Gastroesophageal sphincter (tissue), 4 donors: Measurements from ENCODE around the gene TGFA. TPM values are rescaled to one million over a fixed set of nuclear protein-coding genes. Genes with fewer than 3 reads are reported as not detected.

Source experiments
- ATAC-seq: fragments of 150-250 bp; one replicate; pipeline ENCODE4 v1.9.1; 2016; ENCODE audit warnings: mild to moderate bottlenecking, moderate library complexity
- H3K27ac ChIP-seq, 4 donors: fragments of 200-600 bp; sonication (generic) in 3 of 4; 1 replicate in 3 of 4; 2 replicates in 1 of 4; pipeline ENCODE4 v1.5.1; 2016 to 2019
- H3K27me3 ChIP-seq: fragments of 200-600 bp; sonication (generic); one replicate; pipeline ENCODE4 v1.5.1; 2019
- H3K36me3 ChIP-seq, 2 donors: fragments of 200-600 bp; sonication (generic); one replicate each; pipeline ENCODE4 v1.5.1; 2019; ENCODE audit warnings: control low read depth in 1 of 2
- H3K4me1 ChIP-seq, 3 donors: fragments of 200-600 bp; sonication (generic); 1 replicate in 2 of 3; 2 replicates in 1 of 3; pipeline ENCODE4 v1.5.1; 2016 to 2019; ENCODE audit warnings: control low read depth in 2 of 3
- H3K4me3 ChIP-seq, 2 donors: fragments of 200-600 bp; sonication (generic); one replicate each; pipeline ENCODE4 v1.5.1; 2019; ENCODE audit warnings: mild to moderate bottlenecking in 1 of 2, moderate library complexity in 1 of 2
- H3K9me3 ChIP-seq, 3 donors: fragments of 200-600 bp; sonication (generic); one replicate each; pipeline ENCODE4 v1.5.1; 2017 to 2019; ENCODE audit warnings: control low read depth in 2 of 3
- EP300 ChIP-seq: sonication (generic); formaldehyde crosslinking; IDR thresholded peaks from one replicate; pipeline ENCODE4 v1.6.1; 2017; ENCODE audit warnings: antibody characterized with exemption, mild to moderate bottlenecking
- POLR2A ChIP-seq, 2 donors: fragments of 450-650 bp; IDR thresholded peaks; one replicate each; pipeline ENCODE4 v1.6.1; 2017; ENCODE audit warnings: antibody characterized with exemption in 2 of 2, mild to moderate bottlenecking in 2 of 2, moderate library complexity in 1 of 2
- POLR2AphosphoS5 ChIP-seq: sonication (generic); formaldehyde crosslinking; IDR thresholded peaks from one replicate; pipeline ENCODE4 v1.6.1; 2017; ENCODE audit warnings: antibody characterized with exemption
- WGBS, 2 donors: methylation state at CpG; one replicate each; pipeline ENCODE4 v1.1.5; 2018; ENCODE audit warnings: low coverage in 1 of 2; 5-methylcytosine and 5-hydroxymethylcytosine counted together
- total RNA-seq, 4 donors: library from RNA; depleted of rRNA; stranded (reverse); fragments of >200 nt; gene quantifications; one replicate each; pipeline ENCODE4 v1.1.0, GENCODE V29; 2016
- TF ChIP-seq, protein P1 (sequence below), 4 experiments: fragments of 200-600 bp in 2 of 4; fragments of 450-650 bp in 2 of 4; sonication (generic) in 1 of 4; IDR thresholded peaks; one replicate each; pipeline ENCODE4 v1.5.1; 2017 to 2019; ENCODE audit warnings: antibody characterized with exemption in 4 of 4, mild to moderate bottlenecking in 2 of 4, moderate library complexity in 2 of 4

The TGFA gene
- total RNA-seq, 4 donors from 2014 or later, result 0.31 to 5.0 (median 1.6) TPM

DNA sequence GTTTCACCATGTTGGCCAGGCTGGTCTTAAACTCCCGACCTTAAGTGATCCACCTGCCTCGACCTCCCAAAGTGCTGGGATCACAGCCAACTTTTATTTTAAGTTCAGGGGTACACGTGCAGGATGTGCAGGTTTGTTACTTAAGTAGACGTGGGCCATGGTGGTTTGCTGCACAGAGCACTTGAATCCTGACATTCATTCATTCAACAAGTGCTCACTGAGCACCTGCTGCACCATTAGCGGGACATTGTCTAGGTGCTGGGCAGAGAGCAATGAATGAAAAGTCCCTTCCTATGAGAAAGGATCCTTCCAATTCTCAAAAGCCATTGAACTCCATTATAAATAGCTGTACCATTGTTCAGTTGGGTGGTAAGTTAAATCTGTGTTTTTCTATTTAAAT is 31.0 kb downstream of the TGFA start:
- no peak for ATAC-seq
- H3K9me3 ChIP-seq, result no peaks in the 10 kb centered on the region
- H3K36me3 ChIP-seq, result no peaks in the 10 kb centered on the region
- 60 to 75% methylated on average over 3 to 5 of the region's 5 CpGs for WGBS, 2 donors
- H3K4me3 ChIP-seq, result no peak overlapping the region
- H3K27me3 ChIP-seq, result peaks cover 10% of the 10 kb centered on the region
- TF ChIP-seq, protein P1, sequence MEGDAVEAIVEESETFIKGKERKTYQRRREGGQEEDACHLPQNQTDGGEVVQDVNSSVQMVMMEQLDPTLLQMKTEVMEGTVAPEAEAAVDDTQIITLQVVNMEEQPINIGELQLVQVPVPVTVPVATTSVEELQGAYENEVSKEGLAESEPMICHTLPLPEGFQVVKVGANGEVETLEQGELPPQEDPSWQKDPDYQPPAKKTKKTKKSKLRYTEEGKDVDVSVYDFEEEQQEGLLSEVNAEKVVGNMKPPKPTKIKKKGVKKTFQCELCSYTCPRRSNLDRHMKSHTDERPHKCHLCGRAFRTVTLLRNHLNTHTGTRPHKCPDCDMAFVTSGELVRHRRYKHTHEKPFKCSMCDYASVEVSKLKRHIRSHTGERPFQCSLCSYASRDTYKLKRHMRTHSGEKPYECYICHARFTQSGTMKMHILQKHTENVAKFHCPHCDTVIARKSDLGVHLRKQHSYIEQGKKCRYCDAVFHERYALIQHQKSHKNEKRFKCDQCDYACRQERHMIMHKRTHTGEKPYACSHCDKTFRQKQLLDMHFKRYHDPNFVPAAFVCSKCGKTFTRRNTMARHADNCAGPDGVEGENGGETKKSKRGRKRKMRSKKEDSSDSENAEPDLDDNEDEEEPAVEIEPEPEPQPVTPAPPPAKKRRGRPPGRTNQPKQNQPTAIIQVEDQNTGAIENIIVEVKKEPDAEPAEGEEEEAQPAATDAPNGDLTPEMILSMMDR (IDR thresholded peaks at IDR 0.05), result no peak
- no peak for TF ChIP-seq EP300
- TF ChIP-seq POLR2AphosphoS5, result no peak
- no peak for TF ChIP-seq POLR2A (IDR thresholded peaks at IDR 0.05)
- H3K4me1 ChIP-seq, result no peaks in the 10 kb centered on the region
- H3K27ac ChIP-seq, result no peak overlapping the region

DNA sequence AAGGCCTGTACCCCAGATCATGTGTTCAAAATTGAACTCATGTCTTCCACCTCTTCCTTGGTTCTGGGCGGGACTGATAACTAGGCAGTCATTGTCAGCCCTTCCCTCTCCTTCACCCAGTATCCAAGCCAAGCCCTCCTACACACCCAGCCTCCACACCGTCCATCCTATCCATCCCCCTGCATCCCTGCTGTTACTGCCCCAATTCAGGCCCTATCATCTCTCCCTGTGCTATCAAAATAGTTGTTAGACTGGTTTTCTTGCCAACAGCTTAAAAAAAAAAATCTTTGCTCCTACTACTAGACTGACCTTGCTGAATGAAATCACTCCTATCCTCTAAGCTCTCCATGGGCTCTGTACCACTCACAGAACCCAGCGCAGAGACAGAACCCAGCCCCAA is 32.8 kb downstream of the TGFA start:
- peaks cover 10% of the 10 kb centered on the region for H3K27me3 ChIP-seq
- no peaks in the 10 kb centered on the region for H3K4me1 ChIP-seq
- TF ChIP-seq EP300 (no peak), POLR2AphosphoS5 (no peak), POLR2A (IDR thresholded peaks at IDR 0.05) (no peak)
- TF ChIP-seq, protein P1 (IDR thresholded peaks at IDR 0.05), result no peak
- ATAC-seq, result no peak
- no peaks in the 10 kb centered on the region for H3K9me3 ChIP-seq
- no peak overlapping the region for H3K27ac ChIP-seq
- H3K4me3 ChIP-seq, result no peak overlapping the region
- no peaks in the 10 kb centered on the region for H3K36me3 ChIP-seq
- WGBS, 2 donors, result 66 to 93% methylated on average over 3 of the region's 3 CpGs

- no peak overlapping the region for H3K4me3 ChIP-seq
- ATAC-seq, result no peak
- no peak overlapping the region for H3K27ac ChIP-seq
- no peak for TF ChIP-seq POLR2AphosphoS5
- TF ChIP-seq POLR2A (IDR thresholded peaks at IDR 0.05), result no peak
- TF ChIP-seq, protein P1 (IDR thresholded peaks at IDR 0.05), result no peak
- TF ChIP-seq EP300, result no peak
- H3K36me3 ChIP-seq, result no peaks in the 10 kb centered on the region
- H3K27me3 ChIP-seq, result peaks cover 10% of the 10 kb centered on the region
- WGBS, 2 donors, result 79 to 92% methylated on average over 2 of the region's 2 CpGs
- no peaks in the 10 kb centered on the region for H3K4me1 ChIP-seq
- no peaks in the 10 kb centered on the region for H3K9me3 ChIP-seq
These were observed 34.2 kb downstream of the TGFA start for GRCh38 chr2:70519453-70519852.

DNA sequence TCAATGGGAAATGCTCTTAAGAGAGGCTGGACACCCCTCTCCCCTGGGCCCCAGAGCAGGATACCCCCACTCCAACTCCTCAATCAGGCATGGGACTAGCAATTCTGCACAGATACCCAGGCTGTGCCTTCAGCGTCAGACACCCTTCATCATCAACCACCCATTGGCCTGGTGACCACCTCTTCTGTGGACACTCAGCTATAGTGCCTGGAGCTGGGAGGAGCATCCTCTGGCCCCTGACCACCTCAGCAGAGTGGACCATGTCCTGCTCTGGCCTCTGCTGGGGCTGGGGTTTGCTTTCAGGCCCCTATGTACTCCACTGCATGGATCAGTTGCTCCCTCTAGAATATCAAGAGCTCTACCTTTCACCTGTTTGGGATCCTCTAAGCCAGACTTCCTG is 35.1 kb downstream of the TGFA start:
- H3K27ac ChIP-seq, result no peak overlapping the region
- no peaks in the 10 kb centered on the region for H3K9me3 ChIP-seq
- no peaks in the 10 kb centered on the region for H3K4me1 ChIP-seq
- WGBS, 2 donors, result no CpG with 5 or more reads among the region's 1 CpG
- no peak for ATAC-seq
- H3K4me3 ChIP-seq, result no peak overlapping the region
- TF ChIP-seq, protein P1 (IDR thresholded peaks at IDR 0.05), result no peak
- peaks cover 6% of the 10 kb centered on the region for H3K27me3 ChIP-seq
- no peaks in the 10 kb centered on the region for H3K36me3 ChIP-seq

GRCh38 chr2:70517804-70518203 is 35.8 kb downstream of the TGFA start:
- H3K36me3 ChIP-seq, result no peaks in the 10 kb centered on the region
- no peak for TF ChIP-seq POLR2AphosphoS5
- TF ChIP-seq, protein P1 (IDR thresholded peaks at IDR 0.05), result no peak
- no peak for TF ChIP-seq EP300
- no peak for TF ChIP-seq POLR2A (IDR thresholded peaks at IDR 0.05)
- ATAC-seq, result no peak

More at GRCh38 chr2:70517804-70518203, 35.8 kb downstream of the TGFA start:
- WGBS, 2 donors, result no CpG with 5 or more reads among the region's 7 CpGs
- Histone ChIP-seq H3K27me3 (peaks cover 10% of the 10 kb centered on the region), H3K27ac (no peak overlapping the region), H3K4me3 (no peak overlapping the region), H3K4me1 (no peaks in the 10 kb centered on the region), H3K9me3 (no peaks in the 10 kb centered on the region)
